ENCODE data around the gene VWA8. TPM values are rescaled to one million over a fixed set of nuclear protein-coding genes. Genes with fewer than 3 reads are reported as not detected.
A peak's percentile ranks its signal among the peaks of the same experiment; 100 is the strongest.

The VWA8 gene
- total RNA-seq, 1 experiment from 2014 or later: 21.4 TPM

- H3K27me3 Mint-ChIP-seq (ENCODE audit: insufficient read depth, unreplicated experiment): no peaks in the 10 kb centered on the region
- no peak for TF ChIP-seq CTCF (IDR thresholded peaks at IDR 0.05; ENCODE audit: unreplicated experiment)
- intact Hi-C loops (cut with micrococcal nuclease): no loop called here
- peaks cover 6% of the 10 kb centered on the region for H3K36me3 Mint-ChIP-seq (ENCODE audit: insufficient read depth, unreplicated experiment)
- POLR2A ChIA-PET: interaction anchor here (1.1 kb wide), 1 partner anchor 8 kb away, joined by 5 read pairs; no protein-coding TSS in a partner anchor
- CTCF ChIA-PET: no interaction called here
- DNase-seq (ENCODE audit: unreplicated experiment): no peak
- peaks cover 17% of the 10 kb centered on the region for H3K4me1 Mint-ChIP-seq (ENCODE audit: insufficient read depth, unreplicated experiment)
- H3K27ac Mint-ChIP-seq (ENCODE audit: low read depth, unreplicated experiment): no peak overlapping the region
- no TSS peak for BruUV-seq (replicated peaks)
- H3K9me3 Mint-ChIP-seq (ENCODE audit: unreplicated experiment): no peaks in the 10 kb centered on the region
- H3K4me3 Mint-ChIP-seq (ENCODE audit: unreplicated experiment): no peak overlapping the region
Measured at GRCh38 chr13:41702540-41702939, 258.4 kb downstream of the VWA8 start.

GRCh38 chr13:41701676-41702075 lies 259.2 kb downstream of the VWA8 start:
- no peak overlapping the region for H3K27ac Mint-ChIP-seq (ENCODE audit: low read depth, unreplicated experiment)
- peaks cover 6% of the 10 kb centered on the region for H3K36me3 Mint-ChIP-seq (ENCODE audit: insufficient read depth, unreplicated experiment)
- H3K4me1 Mint-ChIP-seq (ENCODE audit: insufficient read depth, unreplicated experiment): peaks cover 15% of the 10 kb centered on the region
- CTCF ChIA-PET: interaction anchor here (0.6 kb wide), 1 partner anchor 192 kb away, joined by 3 read pairs; no protein-coding TSS in a partner anchor
- H3K27me3 Mint-ChIP-seq (ENCODE audit: insufficient read depth, unreplicated experiment): no peaks in the 10 kb centered on the region
- no TSS peak for BruUV-seq (replicated peaks)
- intact Hi-C loops (cut with micrococcal nuclease): no loop called here
- no peak overlapping the region for H3K4me3 Mint-ChIP-seq (ENCODE audit: unreplicated experiment)
- H3K9me3 Mint-ChIP-seq (ENCODE audit: unreplicated experiment): no peaks in the 10 kb centered on the region
- no peak for DNase-seq (ENCODE audit: unreplicated experiment)
- no peak for TF ChIP-seq CTCF (IDR thresholded peaks at IDR 0.05; ENCODE audit: unreplicated experiment)
- POLR2A ChIA-PET: interaction anchor here (0.6 to 1.1 kb wide), 2 partner anchors 8 kb away, joined by 3 to 5 read pairs; no protein-coding TSS in a partner anchor

GRCh38 chr13:41700790-41701310 lies 260.1 kb downstream of the VWA8 start:
- Mint-ChIP-seq H3K27me3 (ENCODE audit: insufficient read depth, unreplicated experiment) (no peaks in the 10 kb centered on the region), H3K36me3 (ENCODE audit: insufficient read depth, unreplicated experiment) (peaks cover 6% of the 10 kb centered on the region), H3K27ac (ENCODE audit: low read depth, unreplicated experiment) (peak overlapping the region; percentile 52), H3K4me3 (ENCODE audit: unreplicated experiment) (no peak overlapping the region), H3K4me1 (ENCODE audit: insufficient read depth, unreplicated experiment) (peaks cover 18% of the 10 kb centered on the region), H3K9me3 (ENCODE audit: unreplicated experiment) (no peaks in the 10 kb centered on the region)
- ChIA-PET CTCF (no interaction called here), POLR2A (no interaction called here)
- no TSS peak for BruUV-seq (replicated peaks)
- intact Hi-C loops (cut with micrococcal nuclease): no loop called here
- DNase-seq (ENCODE audit: unreplicated experiment): peak; percentile 85
- no peak for TF ChIP-seq CTCF (IDR thresholded peaks at IDR 0.05; ENCODE audit: unreplicated experiment)

- Mint-ChIP-seq H3K27ac (ENCODE audit: low read depth, unreplicated experiment) (no peak overlapping the region), H3K27me3 (ENCODE audit: insufficient read depth, unreplicated experiment) (no peaks in the 10 kb centered on the region), H3K4me1 (ENCODE audit: insufficient read depth, unreplicated experiment) (peaks cover 28% of the 10 kb centered on the region), H3K36me3 (ENCODE audit: insufficient read depth, unreplicated experiment) (peaks cover 6% of the 10 kb centered on the region), H3K9me3 (ENCODE audit: unreplicated experiment) (no peaks in the 10 kb centered on the region), H3K4me3 (ENCODE audit: unreplicated experiment) (no peak overlapping the region)
- intact Hi-C loops (cut with micrococcal nuclease): no loop called here
- no peak for DNase-seq (ENCODE audit: unreplicated experiment)
- CTCF ChIA-PET: no interaction called here
- no peak for TF ChIP-seq CTCF (IDR thresholded peaks at IDR 0.05; ENCODE audit: unreplicated experiment)
- POLR2A ChIA-PET: interaction anchor here (0.7 kb wide), 1 partner anchor 21 kb away, joined by 3 read pairs; no protein-coding TSS in a partner anchor
- BruUV-seq (replicated peaks): no TSS peak
Measured at GRCh38 chr13:41699759-41700158, 261.1 kb downstream of the VWA8 start.

Data from MCF 10A (cell line).